CD4-positive, alpha-beta T cell treated with Interleukin-21 for 1 hour (primary cell): ENCODE results near the gene SETD1A.
A peak's percentile ranks its signal among the peaks of the same experiment; 100 is the strongest.

Experiments
- DNase-seq: peaks from one replicate; pipeline ENCODE4 v3.0.0-alpha.2; 2020

Gene SETD1A

GRCh38 chr16:30983898-30984610 is 26.5 kb downstream of the SETD1A start:
- no peak for DNase-seq

- peak; percentile 78 for DNase-seq
Observed at GRCh38 chr16:30984669-30985400, 27.3 kb downstream of the SETD1A start, which contains the start of gene HSD3B7. TSS of gene HSD3B7 (plus strand) at chr16:30985207. CDS start at chr16:30985659, 452 bp downstream.

GRCh38 chr16:30985401-30986128 is 28.0 kb downstream of the SETD1A start:
- DNase-seq = no peak

- DNase-seq = no peak
Observed at GRCh38 chr16:30986129-30986991, 28.8 kb downstream of the SETD1A start.

- no peak for DNase-seq
Observed at GRCh38 chr16:30987581-30988190, 30.1 kb downstream of the SETD1A start.

GRCh38 chr16:30989469-30990047 is 32.0 kb downstream of the SETD1A start:
- no peak for DNase-seq

GRCh38 chr16:30990105-30990504 is 32.6 kb downstream of the SETD1A start:
- no peak for DNase-seq

- DNase-seq = no peak
Observed at GRCh38 chr16:30991052-30991451, 33.5 kb downstream of the SETD1A start.

- DNase-seq = no peak
Observed at GRCh38 chr16:30992276-30992780, 34.8 kb downstream of the SETD1A start.

GRCh38 chr16:30992931-30993816 is 35.6 kb downstream of the SETD1A start:
- no peak for DNase-seq

- DNase-seq = no peak
Observed at GRCh38 chr16:30995927-30996323, 38.4 kb downstream of the SETD1A start.

- no peak for DNase-seq
Observed at GRCh38 chr16:30996324-30996984, 38.9 kb downstream of the SETD1A start.

- peak; percentile 84 for DNase-seq
Observed at GRCh38 chr16:30996985-30997724, 39.6 kb downstream of the SETD1A start.

GRCh38 chr16:30997725-30998711 is 40.5 kb downstream of the SETD1A start:
- DNase-seq = no peak

GRCh38 chr16:30998852-30999761 is 41.6 kb downstream of the SETD1A start:
- DNase-seq = no peak

GRCh38 chr16:31000671-31001382 is 43.3 kb downstream of the SETD1A start:
- DNase-seq = no peak
